Measurements from ENCODE around the gene TNK1. TPM values are rescaled to one million over a fixed set of nuclear protein-coding genes. Genes with fewer than 3 reads are reported as not detected.

The TNK1 gene
- total RNA-seq, 1 experiment from 2014 or later: 16.8 TPM

DNA sequence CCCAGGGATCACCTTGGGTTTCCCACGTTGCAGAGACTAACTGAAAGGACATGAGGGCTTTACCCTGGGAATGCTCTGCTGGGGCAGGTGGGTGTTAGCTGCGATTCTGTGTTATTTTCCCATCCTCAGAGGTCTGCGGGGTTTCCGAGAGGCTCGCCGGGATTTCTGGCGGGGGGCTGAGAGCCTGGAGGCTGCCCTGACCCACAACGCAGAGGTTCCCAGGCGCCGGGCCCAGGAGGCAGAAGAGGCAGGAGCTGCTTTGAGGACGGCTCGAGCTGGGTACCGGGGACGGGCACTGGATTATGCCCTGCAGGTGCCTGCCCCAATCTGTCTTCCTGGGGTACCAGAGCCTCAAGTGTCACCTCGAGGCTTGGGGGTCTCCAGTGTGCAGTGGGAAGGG lies 37.6 kb upstream of the TNK1 start (continued):
- TF ChIP-seq, protein P1, sequence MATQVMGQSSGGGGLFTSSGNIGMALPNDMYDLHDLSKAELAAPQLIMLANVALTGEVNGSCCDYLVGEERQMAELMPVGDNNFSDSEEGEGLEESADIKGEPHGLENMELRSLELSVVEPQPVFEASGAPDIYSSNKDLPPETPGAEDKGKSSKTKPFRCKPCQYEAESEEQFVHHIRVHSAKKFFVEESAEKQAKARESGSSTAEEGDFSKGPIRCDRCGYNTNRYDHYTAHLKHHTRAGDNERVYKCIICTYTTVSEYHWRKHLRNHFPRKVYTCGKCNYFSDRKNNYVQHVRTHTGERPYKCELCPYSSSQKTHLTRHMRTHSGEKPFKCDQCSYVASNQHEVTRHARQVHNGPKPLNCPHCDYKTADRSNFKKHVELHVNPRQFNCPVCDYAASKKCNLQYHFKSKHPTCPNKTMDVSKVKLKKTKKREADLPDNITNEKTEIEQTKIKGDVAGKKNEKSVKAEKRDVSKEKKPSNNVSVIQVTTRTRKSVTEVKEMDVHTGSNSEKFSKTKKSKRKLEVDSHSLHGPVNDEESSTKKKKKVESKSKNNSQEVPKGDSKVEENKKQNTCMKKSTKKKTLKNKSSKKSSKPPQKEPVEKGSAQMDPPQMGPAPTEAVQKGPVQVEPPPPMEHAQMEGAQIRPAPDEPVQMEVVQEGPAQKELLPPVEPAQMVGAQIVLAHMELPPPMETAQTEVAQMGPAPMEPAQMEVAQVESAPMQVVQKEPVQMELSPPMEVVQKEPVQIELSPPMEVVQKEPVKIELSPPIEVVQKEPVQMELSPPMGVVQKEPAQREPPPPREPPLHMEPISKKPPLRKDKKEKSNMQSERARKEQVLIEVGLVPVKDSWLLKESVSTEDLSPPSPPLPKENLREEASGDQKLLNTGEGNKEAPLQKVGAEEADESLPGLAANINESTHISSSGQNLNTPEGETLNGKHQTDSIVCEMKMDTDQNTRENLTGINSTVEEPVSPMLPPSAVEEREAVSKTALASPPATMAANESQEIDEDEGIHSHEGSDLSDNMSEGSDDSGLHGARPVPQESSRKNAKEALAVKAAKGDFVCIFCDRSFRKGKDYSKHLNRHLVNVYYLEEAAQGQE (IDR thresholded peaks at IDR 0.05; ENCODE audit: low read depth): no peak

- H3K4me1 ChIP-seq (ENCODE audit: control insufficient read depth in 1 of 2, insufficient read depth in 2 of 2, low read length in 2 of 2): peaks cover 6 to 22% of the 10 kb centered on the region in 2 experiments
- TF ChIP-seq EZH2 (IDR thresholded peaks at IDR 0.05) (no peak), EGR1 (IDR thresholded peaks at IDR 0.05; ENCODE audit: low read depth) (no peak), POLR2AphosphoS5 (IDR thresholded peaks at IDR 0.05; ENCODE audit: low read depth, low read length) (no peak), SRF (IDR thresholded peaks at IDR 0.05; ENCODE audit: low read depth) (no peak), JUND (IDR thresholded peaks at IDR 0.05) (no peak), ZNF274 (IDR thresholded peaks at IDR 0.05; ENCODE audit: low read depth, low read length) (no peak), FOSL1 (IDR thresholded peaks at IDR 0.05; ENCODE audit: low read depth) (no peak), EZH2phosphoT487 (IDR thresholded peaks at IDR 0.05; ENCODE audit: borderline replicate concordance) (no peak), CBX3 (IDR thresholded peaks at IDR 0.05; ENCODE audit: low read depth) (no peak), ZFX (IDR thresholded peaks at IDR 0.05) (no peak), CEBPB (IDR thresholded peaks at IDR 0.05; ENCODE audit: low read depth) (no peak), SP1 (IDR thresholded peaks at IDR 0.05; ENCODE audit: low read depth) (no peak)
- TF ChIP-seq, protein P2, sequence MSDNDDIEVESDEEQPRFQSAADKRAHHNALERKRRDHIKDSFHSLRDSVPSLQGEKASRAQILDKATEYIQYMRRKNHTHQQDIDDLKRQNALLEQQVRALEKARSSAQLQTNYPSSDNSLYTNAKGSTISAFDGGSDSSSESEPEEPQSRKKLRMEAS (IDR thresholded peaks at IDR 0.05): no peak
- TF ChIP-seq, protein P3, sequence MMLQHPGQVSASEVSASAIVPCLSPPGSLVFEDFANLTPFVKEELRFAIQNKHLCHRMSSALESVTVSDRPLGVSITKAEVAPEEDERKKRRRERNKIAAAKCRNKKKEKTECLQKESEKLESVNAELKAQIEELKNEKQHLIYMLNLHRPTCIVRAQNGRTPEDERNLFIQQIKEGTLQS (IDR thresholded peaks at IDR 0.05): no peak
- TF ChIP-seq, protein P4, sequence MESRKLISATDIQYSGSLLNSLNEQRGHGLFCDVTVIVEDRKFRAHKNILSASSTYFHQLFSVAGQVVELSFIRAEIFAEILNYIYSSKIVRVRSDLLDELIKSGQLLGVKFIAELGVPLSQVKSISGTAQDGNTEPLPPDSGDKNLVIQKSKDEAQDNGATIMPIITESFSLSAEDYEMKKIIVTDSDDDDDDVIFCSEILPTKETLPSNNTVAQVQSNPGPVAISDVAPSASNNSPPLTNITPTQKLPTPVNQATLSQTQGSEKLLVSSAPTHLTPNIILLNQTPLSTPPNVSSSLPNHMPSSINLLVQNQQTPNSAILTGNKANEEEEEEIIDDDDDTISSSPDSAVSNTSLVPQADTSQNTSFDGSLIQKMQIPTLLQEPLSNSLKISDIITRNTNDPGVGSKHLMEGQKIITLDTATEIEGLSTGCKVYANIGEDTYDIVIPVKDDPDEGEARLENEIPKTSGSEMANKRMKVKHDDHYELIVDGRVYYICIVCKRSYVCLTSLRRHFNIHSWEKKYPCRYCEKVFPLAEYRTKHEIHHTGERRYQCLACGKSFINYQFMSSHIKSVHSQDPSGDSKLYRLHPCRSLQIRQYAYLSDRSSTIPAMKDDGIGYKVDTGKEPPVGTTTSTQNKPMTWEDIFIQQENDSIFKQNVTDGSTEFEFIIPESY (IDR thresholded peaks at IDR 0.05; ENCODE audit: extremely low read depth, insufficient replicate concordance, low read length): no peak
- TF ChIP-seq, protein P5, sequence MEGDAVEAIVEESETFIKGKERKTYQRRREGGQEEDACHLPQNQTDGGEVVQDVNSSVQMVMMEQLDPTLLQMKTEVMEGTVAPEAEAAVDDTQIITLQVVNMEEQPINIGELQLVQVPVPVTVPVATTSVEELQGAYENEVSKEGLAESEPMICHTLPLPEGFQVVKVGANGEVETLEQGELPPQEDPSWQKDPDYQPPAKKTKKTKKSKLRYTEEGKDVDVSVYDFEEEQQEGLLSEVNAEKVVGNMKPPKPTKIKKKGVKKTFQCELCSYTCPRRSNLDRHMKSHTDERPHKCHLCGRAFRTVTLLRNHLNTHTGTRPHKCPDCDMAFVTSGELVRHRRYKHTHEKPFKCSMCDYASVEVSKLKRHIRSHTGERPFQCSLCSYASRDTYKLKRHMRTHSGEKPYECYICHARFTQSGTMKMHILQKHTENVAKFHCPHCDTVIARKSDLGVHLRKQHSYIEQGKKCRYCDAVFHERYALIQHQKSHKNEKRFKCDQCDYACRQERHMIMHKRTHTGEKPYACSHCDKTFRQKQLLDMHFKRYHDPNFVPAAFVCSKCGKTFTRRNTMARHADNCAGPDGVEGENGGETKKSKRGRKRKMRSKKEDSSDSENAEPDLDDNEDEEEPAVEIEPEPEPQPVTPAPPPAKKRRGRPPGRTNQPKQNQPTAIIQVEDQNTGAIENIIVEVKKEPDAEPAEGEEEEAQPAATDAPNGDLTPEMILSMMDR (IDR thresholded peaks at IDR 0.05 in 2 of 3, conservative IDR thresholded peaks at IDR 0.05 in 1 of 3; ENCODE audit: borderline replicate concordance in 1 of 3, insufficient read depth in 1 of 3, low read depth in 2 of 3, low read length in 2 of 3): no peak
Observed at GRCh38 chr17:7346761-7347614, 33.9 kb upstream of the TNK1 start.

More at GRCh38 chr17:7346761-7347614, 33.9 kb upstream of the TNK1 start:
- Histone ChIP-seq H3K36me3 (ENCODE audit: control insufficient read depth in 1 of 2, insufficient read depth in 2 of 2, low read length in 2 of 2) (no peaks in the 10 kb centered on the region), H3K4me2 (ENCODE audit: low read length) (no peak overlapping the region), H3K9me3 (ENCODE audit: control insufficient read depth in 1 of 2, insufficient read depth in 1 of 2, low read depth in 1 of 2, low read length in 2 of 2) (no peaks in the 10 kb centered on the region), H2AFZ (ENCODE audit: low read depth, low read length, poor library complexity, severe bottlenecking) (no peak overlapping the region), H3K4me3 (replicated peaks in 1 of 2; ENCODE audit: low read depth in 1 of 2, low read length in 2 of 2) (no peak overlapping the region), H3K27me3 (ENCODE audit: insufficient read depth, low read length) (no peaks in the 10 kb centered on the region), H3K9ac (ENCODE audit: low read length) (no peak overlapping the region), H4K20me1 (ENCODE audit: insufficient read depth) (0 out of 2 replicates have a peak, but pooled peaks cover 4% of the 10 kb centered on the region), H3K27ac (ENCODE audit: low read depth, low read length) (no peak overlapping the region; the same call in 1 of the 2 replicates), H3K9me2 (ENCODE audit: insufficient read depth) (no peaks in the 10 kb centered on the region), H3K79me2 (ENCODE audit: insufficient read depth, low read length) (peaks cover 26% of the 10 kb centered on the region)
- no TSS peak for BruUV-seq (replicated peaks)
- ChIA-PET POLR2A (interaction anchor here (1.3 kb wide), 1 partner anchor 17 kb away, joined by 4 read pairs; no protein-coding TSS in a partner anchor), RAD21 (ENCODE audit: low non-redundant PET in 1 of 2, low total read pairs in 2 of 2, uncharacterized antibody in 2 of 2, unreplicated experiment in 2 of 2) (no interaction called here), CTCF (no interaction called here)
- intact Hi-C loops (cut with micrococcal nuclease): loop anchor here (1.0 kb wide), 1 partner anchor 67 kb away; no protein-coding TSS in a partner anchor
- DNase-seq (ENCODE audit: low read depth, low spot score) (no peak), ATAC-seq (no peak)

Data from HCT116 (cell line).